Measurements from ENCODE around the gene RSKR.
"Not testable (repeated sequence)": the region's sequence is repeated elsewhere in the genome, so short reads cannot be mapped to it uniquely, and the experiment has no call there.

Gene RSKR

DNA sequence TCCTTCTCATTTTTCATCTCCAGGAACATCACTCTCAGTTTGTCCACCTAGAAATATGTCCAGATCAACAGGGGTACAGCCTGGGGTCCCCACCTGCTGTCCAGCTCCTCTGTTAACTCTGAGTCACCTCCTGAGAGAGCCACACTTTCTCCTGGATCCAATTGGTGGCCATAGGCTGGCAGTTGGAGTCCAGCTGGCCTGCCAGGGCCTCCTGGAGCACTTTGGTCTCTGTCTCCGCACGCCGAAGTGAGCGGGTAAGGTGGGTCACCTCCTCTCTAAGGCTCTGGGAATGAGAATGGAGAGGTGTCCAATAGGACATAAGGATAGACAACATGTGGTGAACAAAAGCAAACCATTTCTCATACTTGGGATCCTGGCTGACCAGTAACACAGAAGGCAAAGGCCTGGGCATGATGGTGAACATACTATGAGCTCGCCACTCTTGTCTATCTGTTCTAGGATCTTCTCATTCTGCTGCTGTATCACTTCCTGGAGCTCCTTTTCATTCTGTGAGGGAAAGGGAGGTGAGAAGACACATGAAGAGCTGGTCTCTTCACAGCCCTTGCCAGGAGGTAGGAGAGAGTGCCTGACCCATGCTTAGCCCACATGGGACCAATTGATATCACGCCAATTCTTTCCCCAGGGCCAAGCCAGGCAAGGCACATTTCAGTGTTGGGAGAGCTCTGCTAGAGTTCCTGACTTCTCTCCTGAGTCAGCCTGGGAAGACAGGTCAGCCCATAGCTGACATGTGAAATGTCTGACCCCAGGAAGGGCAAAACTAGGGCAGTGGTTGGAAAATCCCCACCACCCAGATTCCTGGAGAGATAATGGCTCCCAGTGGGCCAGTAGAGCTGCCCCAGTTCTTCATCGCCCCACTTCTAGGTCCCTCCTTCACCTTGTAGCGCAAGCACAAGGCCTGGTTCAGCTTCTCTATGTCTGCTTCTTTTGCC lies 35.5 kb downstream of the RSKR start:
- Mint-ChIP-seq H3K9me3 (no peaks in the 10 kb centered on the region), H3K4me3 (peak overlapping the region; percentile 55), H3K36me3 (ENCODE audit: low read depth) (peaks cover 55% of the 10 kb centered on the region), H3K27ac (peak overlapping the region; percentile 79), H3K27me3 (ENCODE audit: low read depth) (no peaks in the 10 kb centered on the region), H3K4me1 (ENCODE audit: low read depth) (peaks cover 45% of the 10 kb centered on the region)
- DNase-seq (ENCODE audit: low spot score): no peak

DNA sequence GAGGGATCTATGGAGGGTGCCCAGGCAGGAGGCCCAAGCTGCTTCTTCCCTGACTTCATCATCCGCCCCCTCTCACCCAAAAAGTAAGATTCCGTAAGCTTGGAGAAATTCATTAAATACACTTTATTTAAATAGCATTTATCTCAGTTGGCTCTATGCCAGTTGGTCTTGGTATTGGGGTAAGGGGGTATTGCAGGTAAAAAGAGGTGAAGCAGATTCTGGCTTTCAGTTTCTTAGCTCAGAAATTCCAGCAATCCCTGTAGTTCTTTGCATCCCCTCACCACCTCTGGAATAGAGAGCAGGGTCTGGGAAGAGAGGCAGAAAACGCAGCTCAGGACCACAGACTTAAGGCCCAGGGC lies 36.5 kb downstream of the RSKR start:
- no peak overlapping the region for H3K4me3 Mint-ChIP-seq
- peaks cover 55% of the 10 kb centered on the region for H3K4me1 Mint-ChIP-seq (ENCODE audit: low read depth)
- H3K27ac Mint-ChIP-seq: peak overlapping the region; percentile 17
- H3K9me3 Mint-ChIP-seq: no peaks in the 10 kb centered on the region
- no peak for DNase-seq (ENCODE audit: low spot score)
- H3K36me3 Mint-ChIP-seq (ENCODE audit: low read depth): peaks cover 63% of the 10 kb centered on the region
- no peaks in the 10 kb centered on the region for H3K27me3 Mint-ChIP-seq (ENCODE audit: low read depth)

DNA sequence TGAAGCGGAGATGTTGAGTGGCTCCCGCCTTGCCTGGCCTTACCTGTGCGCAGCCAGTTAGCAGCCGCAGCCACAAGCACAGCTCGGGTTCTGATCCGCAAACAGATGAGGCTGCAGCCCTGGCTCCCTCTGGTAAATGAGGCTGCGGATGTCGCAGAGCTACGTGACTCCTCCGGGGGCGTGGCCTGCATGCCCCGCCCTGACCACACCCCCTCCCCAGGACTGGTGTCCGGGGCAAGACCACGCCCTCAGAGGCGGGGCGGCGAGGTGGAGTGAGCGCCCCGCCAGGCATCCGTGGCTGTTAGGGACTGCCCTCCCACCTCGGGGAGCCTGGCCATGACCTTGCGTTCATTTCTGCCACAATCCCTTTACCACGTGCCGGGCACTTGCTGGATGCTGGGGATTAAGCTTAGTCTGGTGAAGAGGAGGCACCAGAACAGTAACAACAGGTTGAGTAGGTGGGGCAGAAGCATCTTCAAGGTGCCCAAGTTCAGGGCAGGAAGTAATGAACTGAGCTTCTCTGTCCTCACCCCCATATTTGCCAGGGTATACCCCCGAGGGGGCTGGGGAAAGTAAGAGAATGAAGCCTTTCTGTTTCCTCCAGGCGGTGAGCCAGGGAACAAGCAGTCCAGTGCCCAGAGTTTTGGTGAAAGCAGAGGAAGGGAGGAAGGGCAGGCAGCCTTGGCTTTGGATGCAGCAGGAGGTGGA lies 37.1 kb downstream of the RSKR start, which contains the start of gene ALDOC:
Gene ALDOC, minus strand, starts transcription at position 138 of the 708 bp plus-strand sequence. CDS start 1,363 bp downstream, outside the sequence.
- peak; percentile 98 for DNase-seq (ENCODE audit: low spot score)
- Mint-ChIP-seq H3K27me3 (ENCODE audit: low read depth) (no peaks in the 10 kb centered on the region), H3K4me3 (peak within 1 kb of the TSS; percentile 96), H3K9me3 (no peaks in the 10 kb centered on the region), H3K27ac (peak within 1 kb of the TSS; percentile 89), H3K4me1 (ENCODE audit: low read depth) (peaks cover 60% of the 10 kb centered on the region), H3K36me3 (ENCODE audit: low read depth) (peaks cover 63% of the 10 kb centered on the region)

DNA sequence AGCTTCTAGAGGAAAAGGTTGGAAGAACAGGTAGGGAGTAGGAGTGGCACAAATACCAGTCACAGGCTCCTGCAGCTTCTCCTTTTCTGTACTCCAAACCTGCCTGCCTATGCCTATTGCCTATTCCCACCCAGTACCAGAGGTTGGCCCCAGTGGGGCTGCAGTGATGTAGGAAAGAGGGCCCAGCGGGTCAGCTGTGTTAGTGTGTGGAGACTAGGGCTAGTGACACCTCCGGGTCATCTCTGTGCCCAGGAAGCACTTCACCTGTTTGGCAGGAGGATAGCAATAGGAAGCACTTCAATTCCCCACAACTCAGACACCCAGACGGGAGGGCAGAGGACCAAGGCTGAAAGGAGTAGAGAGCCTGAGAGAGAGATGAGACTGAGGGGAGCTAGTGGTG lies 38.0 kb downstream of the RSKR start:
- Mint-ChIP-seq H3K36me3 (ENCODE audit: low read depth) (peaks cover 63% of the 10 kb centered on the region), H3K27ac (peak overlapping the region; percentile 86), H3K4me3 (peak overlapping the region; percentile 96), H3K4me1 (ENCODE audit: low read depth) (peaks cover 62% of the 10 kb centered on the region)
- H3K9me3 Mint-ChIP-seq; H3K27me3 Mint-ChIP-seq (ENCODE audit: low read depth); DNase-seq (ENCODE audit: low spot score): not testable (repeated sequence)

DNA sequence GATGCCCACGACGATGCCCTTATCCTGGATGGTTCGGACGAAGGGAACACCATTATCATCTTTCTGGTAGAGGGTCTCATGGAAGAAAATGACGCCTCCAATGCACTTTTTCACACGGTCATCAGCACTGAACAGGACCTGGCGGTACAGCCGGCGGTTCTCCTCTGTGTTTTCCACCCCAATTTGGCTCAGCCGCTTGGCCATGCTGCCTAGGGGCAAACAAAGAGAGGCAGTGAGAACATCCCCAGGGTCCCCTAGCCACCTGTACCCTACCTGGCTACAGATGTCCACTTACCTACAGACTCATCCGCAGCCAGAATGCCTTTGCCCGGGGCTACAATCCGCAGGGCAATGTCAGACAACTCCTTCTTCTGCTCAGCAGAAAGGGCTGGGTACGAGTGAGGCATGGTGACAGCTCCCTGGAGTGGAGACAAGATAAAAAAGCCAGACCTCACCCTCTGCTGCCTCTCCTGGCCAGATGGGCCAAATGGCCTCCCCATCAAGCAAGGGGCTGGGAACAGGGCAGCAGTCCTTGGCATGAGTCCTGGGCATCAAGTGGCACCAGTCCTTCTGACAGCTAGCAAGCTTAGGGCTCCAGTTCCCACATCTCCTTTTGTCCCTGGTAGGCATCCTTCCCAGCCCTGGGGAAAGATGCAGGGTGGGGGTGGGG lies 38.7 kb downstream of the RSKR start:
- DNase-seq (ENCODE audit: low spot score): no peak
- Mint-ChIP-seq H3K27ac (no peak overlapping the region), H3K4me1 (ENCODE audit: low read depth) (peaks cover 56% of the 10 kb centered on the region), H3K4me3 (peak overlapping the region; percentile 96), H3K36me3 (ENCODE audit: low read depth) (peaks cover 56% of the 10 kb centered on the region), H3K27me3 (ENCODE audit: low read depth) (no peaks in the 10 kb centered on the region), H3K9me3 (no peaks in the 10 kb centered on the region)

DNA sequence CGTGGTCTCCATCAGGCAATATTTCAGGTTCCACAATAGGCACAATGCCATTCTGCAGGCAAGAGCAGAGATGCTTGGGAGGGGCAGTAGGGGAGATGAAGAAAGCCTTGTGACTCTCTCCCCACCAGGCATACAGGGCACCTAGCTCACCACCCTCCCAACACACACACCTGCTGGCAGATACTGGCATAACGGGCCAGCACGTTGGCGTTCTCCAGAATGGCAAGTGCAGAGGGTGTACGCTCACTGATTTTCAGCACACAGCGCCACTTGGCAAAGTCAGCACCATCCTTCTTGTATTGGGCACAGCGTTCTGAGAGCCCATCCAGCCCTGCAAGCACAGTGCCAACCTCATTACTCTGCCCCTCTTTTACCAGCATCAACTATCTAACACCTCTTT lies 39.5 kb downstream of the RSKR start:
- H3K36me3 Mint-ChIP-seq (ENCODE audit: low read depth): peaks cover 55% of the 10 kb centered on the region
- H3K4me1 Mint-ChIP-seq (ENCODE audit: low read depth): peaks cover 55% of the 10 kb centered on the region
- H3K9me3 Mint-ChIP-seq: no peaks in the 10 kb centered on the region
- no peaks in the 10 kb centered on the region for H3K27me3 Mint-ChIP-seq (ENCODE audit: low read depth)
- H3K4me3 Mint-ChIP-seq: peak overlapping the region; percentile 35
- DNase-seq (ENCODE audit: low spot score): no peak
- H3K27ac Mint-ChIP-seq: peak overlapping the region; percentile 5

DNA sequence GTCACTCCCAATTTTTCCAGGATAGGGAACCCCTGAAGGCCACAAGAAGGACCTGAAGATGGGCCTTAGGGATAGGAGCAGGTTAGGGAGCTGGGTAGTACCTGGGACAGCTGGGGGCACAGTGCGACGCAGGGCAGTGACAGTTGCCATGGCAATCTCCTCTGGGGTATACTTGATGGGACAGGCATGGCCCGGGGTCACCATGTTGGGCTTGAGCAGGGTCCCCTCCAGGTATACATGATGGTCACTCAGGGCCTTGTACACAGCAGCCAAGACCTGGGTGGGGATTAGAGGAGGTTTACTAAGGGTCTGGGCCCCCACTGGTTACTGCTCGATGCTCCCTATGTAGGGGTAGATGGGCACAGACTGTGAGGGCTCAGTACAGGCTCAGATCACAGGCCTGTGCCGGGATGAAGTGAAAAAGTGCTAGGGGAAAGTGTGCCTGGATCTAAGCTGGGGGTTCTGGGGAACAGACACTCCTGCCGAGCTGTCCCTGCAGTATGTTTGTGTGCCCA lies 40.0 kb downstream of the RSKR start:
- H3K4me1 Mint-ChIP-seq (ENCODE audit: low read depth): peaks cover 52% of the 10 kb centered on the region

DNA sequence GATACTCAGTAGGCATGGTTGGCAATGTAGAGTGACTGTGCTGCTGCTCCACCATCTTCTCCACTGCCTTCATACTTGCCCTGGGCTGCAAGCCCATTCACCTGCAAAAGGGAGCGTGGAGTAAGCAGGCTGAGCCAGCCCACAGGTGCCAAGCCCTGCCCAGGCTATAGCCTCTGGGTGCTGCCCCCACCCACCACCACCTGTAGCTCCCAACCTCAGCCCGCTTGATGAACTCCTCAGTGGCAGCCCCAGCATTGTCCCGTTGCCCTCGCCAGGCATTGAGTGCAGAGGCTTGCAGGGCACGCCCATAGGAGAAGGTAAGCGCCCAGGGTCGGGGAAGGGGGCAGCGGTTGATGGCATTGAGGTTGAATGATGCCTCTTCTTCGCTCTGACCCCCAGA lies 40.5 kb downstream of the RSKR start:
- Mint-ChIP-seq H3K9me3 (no peaks in the 10 kb centered on the region), H3K4me3 (no peak overlapping the region)

More for the DNA sequence above, 40.0 kb downstream of the RSKR start:
- Mint-ChIP-seq H3K27ac (peak overlapping the region; percentile 5), H3K4me3 (peak overlapping the region; percentile 35), H3K9me3 (no peaks in the 10 kb centered on the region), H3K36me3 (ENCODE audit: low read depth) (peaks cover 52% of the 10 kb centered on the region), H3K27me3 (ENCODE audit: low read depth) (no peaks in the 10 kb centered on the region)
- DNase-seq (ENCODE audit: low spot score): no peak

DNA sequence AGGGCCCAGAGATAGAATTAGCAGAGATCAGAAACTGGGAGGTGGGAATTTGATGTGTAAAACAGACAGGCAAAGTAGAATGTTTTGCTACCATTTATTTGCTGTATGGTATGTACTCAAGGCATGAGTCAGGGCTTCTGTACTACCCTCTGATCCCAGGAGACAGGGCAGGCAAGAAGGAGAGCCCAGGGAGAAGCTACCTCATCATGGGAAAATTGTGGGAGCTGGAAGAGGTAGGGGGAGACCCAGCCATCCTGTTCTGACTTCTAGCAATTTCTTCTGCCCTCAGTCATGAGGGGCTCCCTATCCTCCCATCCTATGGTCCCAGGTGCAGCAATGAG lies 41.0 kb downstream of the RSKR start:
- peak overlapping the region; percentile 95 for H3K4me3 Mint-ChIP-seq
- H3K4me1 Mint-ChIP-seq (ENCODE audit: low read depth): peaks cover 51% of the 10 kb centered on the region
- peak overlapping the region; percentile 66 for H3K27ac Mint-ChIP-seq
- no peaks in the 10 kb centered on the region for H3K27me3 Mint-ChIP-seq (ENCODE audit: low read depth)
- DNase-seq (ENCODE audit: low spot score): no peak
- no peaks in the 10 kb centered on the region for H3K9me3 Mint-ChIP-seq
- peaks cover 47% of the 10 kb centered on the region for H3K36me3 Mint-ChIP-seq (ENCODE audit: low read depth)

More for the DNA sequence above, 40.5 kb downstream of the RSKR start:
- Mint-ChIP-seq H3K27ac (no peak overlapping the region), H3K27me3 (ENCODE audit: low read depth) (no peaks in the 10 kb centered on the region), H3K36me3 (ENCODE audit: low read depth) (peaks cover 49% of the 10 kb centered on the region), H3K4me1 (ENCODE audit: low read depth) (peaks cover 48% of the 10 kb centered on the region)
- DNase-seq (ENCODE audit: low spot score): no peak

DNA sequence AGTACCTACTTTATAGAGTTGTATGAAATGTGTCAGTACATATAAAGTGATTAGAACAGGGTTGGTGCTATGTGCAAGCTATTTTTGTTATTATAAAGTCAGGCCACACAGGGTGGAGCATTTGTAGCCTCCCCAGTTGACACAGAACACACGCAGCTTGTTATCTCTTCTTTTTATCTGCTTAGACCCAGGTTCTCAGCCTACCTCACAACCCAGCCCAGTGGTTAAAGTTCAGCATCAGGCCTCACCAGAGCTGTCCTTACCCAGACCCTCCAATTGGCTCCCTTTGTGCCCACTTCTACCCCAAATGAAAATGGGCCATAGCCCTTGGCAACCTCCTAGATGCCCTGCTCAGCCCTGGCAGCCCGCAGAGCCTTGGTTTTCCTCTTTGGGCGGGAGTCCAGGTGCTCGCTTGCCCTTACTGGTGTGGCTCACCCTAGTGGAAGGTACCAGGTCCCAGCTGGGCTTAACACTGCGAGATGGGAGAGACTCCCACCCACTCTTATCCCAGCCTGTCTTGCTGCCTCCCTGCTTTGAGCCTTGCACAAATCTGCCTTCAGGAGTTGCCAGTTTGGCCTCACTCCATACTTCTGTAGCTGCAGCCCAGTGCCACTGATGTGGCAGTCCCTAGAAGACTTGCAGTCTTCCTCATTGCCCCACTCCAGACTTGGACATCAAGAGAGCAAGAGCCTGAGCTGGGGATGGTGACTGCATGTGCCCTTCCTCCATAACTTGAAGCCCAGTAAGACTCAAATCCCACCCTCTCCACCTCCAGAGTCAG lies 41.5 kb downstream of the RSKR start:
- H3K4me3 Mint-ChIP-seq: peak overlapping the region; percentile 95
- no peak for DNase-seq (ENCODE audit: low spot score)
- H3K27me3 Mint-ChIP-seq (ENCODE audit: low read depth): no peaks in the 10 kb centered on the region
- peaks cover 48% of the 10 kb centered on the region for H3K36me3 Mint-ChIP-seq (ENCODE audit: low read depth)
- H3K27ac Mint-ChIP-seq: peak overlapping the region; percentile 89
- H3K4me1 Mint-ChIP-seq (ENCODE audit: low read depth): peaks cover 56% of the 10 kb centered on the region
- no peaks in the 10 kb centered on the region for H3K9me3 Mint-ChIP-seq

DNA sequence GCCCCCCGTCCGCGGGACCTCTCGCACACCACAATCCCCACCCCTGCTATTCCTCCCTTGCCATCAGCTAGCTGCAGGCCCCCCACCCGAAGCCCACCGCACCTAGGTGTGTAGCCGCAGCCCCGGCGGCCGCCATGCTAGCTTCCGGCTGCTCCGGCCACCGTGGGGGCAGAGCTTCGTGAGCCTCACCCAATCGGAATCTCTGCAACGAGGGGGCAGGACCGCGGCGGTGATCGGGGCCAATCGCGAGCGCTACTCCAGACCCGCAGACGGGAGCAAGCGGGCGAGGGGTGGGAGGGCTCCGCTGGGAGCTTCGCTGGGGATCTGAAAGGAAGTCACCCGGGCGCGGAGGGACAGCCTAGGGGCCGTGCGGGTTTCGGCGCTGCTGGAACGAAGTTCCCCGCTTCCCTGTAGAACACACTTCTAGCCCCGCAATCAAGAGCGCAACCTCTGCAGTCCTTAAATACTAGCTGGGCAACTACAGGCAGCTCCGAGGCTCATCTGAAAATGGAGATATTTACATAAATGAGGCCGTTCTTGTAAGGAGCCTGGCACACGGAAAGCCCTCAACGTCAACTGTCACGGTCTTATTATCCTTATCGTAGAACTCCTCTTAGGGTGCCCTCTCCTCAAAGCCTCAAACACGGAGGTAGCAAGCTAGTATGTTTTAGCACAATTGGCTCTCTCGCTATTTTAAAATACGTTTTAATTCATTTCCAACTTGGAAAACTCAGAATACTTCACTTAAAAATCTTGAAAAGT lies 42.4 kb downstream of the RSKR start, which contains the start of gene PIGS:
Gene PIGS, minus strand, starts transcription at position 164 of the 762 bp plus-strand sequence. Its CDS starts 28 bp downstream, at position 136.
- Mint-ChIP-seq H3K27ac (peak within 1 kb of the TSS; percentile 90), H3K4me1 (ENCODE audit: low read depth) (peaks cover 55% of the 10 kb centered on the region), H3K9me3 (no peaks in the 10 kb centered on the region), H3K27me3 (ENCODE audit: low read depth) (no peaks in the 10 kb centered on the region), H3K36me3 (ENCODE audit: low read depth) (peaks cover 48% of the 10 kb centered on the region), H3K4me3 (peak within 1 kb of the TSS; percentile 95)
- DNase-seq (ENCODE audit: low spot score): peak; percentile 93

DNA sequence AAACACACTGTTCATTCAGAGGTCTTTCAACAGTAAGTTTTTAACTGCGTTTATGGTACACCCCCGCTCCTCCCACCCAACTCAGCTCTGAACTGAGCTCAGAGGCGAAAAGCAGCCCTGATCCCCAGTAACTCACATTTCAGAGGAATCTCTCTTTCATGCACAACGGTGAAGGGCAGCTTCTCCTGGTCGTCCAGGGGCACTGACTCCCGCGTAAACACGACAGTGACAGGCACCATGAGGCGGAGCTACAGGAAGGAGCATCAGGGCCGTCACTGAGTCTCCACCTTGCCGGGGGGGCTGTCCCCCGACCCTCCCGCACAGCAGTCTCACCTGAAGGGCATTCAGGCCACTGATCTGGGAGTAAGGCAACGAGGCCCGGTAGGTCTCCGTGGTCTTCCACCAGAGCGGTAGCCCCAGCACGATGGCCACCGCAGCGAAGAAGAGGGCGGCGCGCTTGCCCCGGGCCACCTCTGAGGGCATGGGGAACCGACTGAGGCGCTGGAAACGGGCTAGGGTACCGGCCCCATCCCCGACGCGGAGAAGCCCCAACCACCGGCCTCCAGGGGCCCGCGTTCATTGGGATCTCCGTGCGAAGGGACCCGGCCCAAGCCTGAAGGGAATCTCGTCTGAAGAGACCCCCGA lies 43.1 kb downstream of the RSKR start:
- Mint-ChIP-seq H3K36me3 (ENCODE audit: low read depth) (peaks cover 46% of the 10 kb centered on the region), H3K27ac (peak overlapping the region; percentile 90)
- peak; percentile 51 for DNase-seq (ENCODE audit: low spot score)

More for the DNA sequence above, 43.1 kb downstream of the RSKR start:
- H3K4me3 Mint-ChIP-seq: peak overlapping the region; percentile 95
- no peaks in the 10 kb centered on the region for H3K9me3 Mint-ChIP-seq
- H3K4me1 Mint-ChIP-seq (ENCODE audit: low read depth): peaks cover 51% of the 10 kb centered on the region
- H3K27me3 Mint-ChIP-seq (ENCODE audit: low read depth): no peaks in the 10 kb centered on the region
